Measurements from ENCODE around the gene LBHD1. TPM values are rescaled to one million over a fixed set of nuclear protein-coding genes. Genes with fewer than 3 reads are reported as not detected.

LBHD1 gene
- polyA plus RNA-seq, 1 experiment: 3.2 TPM

DNA sequence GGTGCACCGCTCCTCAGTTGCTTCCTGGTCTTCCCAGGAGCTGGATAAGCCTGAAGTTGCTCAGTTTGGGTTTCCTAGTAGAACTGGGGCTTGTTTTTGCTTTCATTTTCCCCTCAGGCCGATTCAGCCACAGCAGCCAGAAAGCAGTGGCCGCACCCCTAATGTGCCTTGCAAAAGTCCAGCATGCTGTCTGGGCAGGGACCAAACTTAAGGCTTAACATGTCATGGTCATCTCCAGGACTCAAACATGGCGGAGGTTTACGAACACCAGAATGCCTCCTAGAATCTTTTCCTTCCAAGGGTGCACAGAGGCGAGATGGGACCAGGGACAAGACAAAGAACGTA, 37.9 kb upstream of the LBHD1 start:
- H3K27ac ChIP-seq (ENCODE audit: low read depth, low read length): peak overlapping the region; percentile 91
- CTCF ChIA-PET: interaction anchor here (0.5 kb wide), 1 partner anchor 12 kb away, joined by 3 read pairs; no protein-coding TSS in a partner anchor
- H3K27me3 ChIP-seq (ENCODE audit: control insufficient read depth, insufficient read depth, low read length): no peaks in the 10 kb centered on the region
- TF ChIP-seq CTCF (IDR thresholded peaks at IDR 0.05; ENCODE audit: low read depth, low read length): no peak
- peak overlapping the region; percentile 52 for H3K4me3 ChIP-seq (ENCODE audit: low read depth, low read length)
- no peak for DNase-seq (ENCODE audit: low read depth, low spot score)
- H3K9me3 ChIP-seq (ENCODE audit: control insufficient read depth, insufficient read depth, low read length): no peaks in the 10 kb centered on the region
- POLR2A ChIA-PET: interaction anchor here (1.0 to 2.7 kb wide), 5 partner anchors 17 to 171 kb away, joined by 3 to 17 read pairs (median 10); partner anchors contain the start of genes C11orf98, CSKMT, HNRNPUL2 and LRRN4CL

DNA sequence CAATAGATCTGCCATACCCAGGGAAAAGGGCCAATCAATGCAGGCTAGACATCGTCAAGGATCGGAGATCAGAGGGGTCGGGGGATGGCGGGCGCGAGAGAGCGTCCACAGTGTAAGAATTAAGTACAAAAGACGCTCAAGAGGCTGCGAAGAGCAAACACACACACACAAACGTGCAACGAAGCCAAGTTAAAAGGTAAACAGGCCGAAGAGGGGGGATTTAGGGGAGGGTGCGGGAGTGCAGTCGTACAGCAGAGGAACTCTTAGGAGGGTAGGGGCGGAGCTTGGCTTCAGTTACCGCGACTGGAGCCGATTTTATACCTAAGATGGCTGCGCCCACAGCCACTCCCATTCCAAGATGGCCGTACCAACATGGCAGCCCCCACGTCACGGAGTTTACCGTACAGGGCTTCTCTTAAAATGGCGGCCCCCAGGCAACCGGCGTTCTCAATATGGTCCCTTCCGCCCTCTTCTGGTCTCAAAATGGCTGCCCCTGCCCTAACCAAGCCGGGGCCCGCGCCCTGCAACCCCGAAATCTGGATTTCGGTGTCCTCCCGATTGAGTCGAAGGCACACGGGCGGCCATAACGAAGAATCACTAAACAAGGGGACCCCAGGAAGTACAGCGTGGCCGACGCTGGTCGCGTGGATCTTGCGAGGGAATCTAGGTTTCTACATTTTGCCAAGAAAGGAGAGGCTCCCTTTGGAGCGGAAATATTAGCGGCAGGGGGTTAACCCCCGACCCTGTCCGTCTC, 37.4 kb upstream of the LBHD1 start:
- Histone ChIP-seq H3K9me3 (ENCODE audit: control insufficient read depth, insufficient read depth, low read length) (no peaks in the 10 kb centered on the region), H3K27me3 (ENCODE audit: control insufficient read depth, insufficient read depth, low read length) (no peaks in the 10 kb centered on the region), H3K27ac (ENCODE audit: low read depth, low read length) (peak overlapping the region; percentile 91), H3K4me3 (ENCODE audit: low read depth, low read length) (peak overlapping the region; percentile 52)
- ChIA-PET CTCF (interaction anchor here (0.5 to 1.3 kb wide), 2 partner anchors 12 to 17 kb away, joined by 3 to 4 read pairs; no protein-coding TSS in a partner anchor), POLR2A (interaction anchor here (0.6 to 2.7 kb wide), 6 partner anchors 18 to 171 kb away, joined by 3 to 17 read pairs (median 9); partner anchors contain the start of genes C11orf98, CSKMT, HNRNPUL2 and LRRN4CL)
- DNase-seq (ENCODE audit: low read depth, low spot score): peak; percentile 93
- TF ChIP-seq CTCF (IDR thresholded peaks at IDR 0.05; ENCODE audit: low read depth, low read length): no peak

DNA sequence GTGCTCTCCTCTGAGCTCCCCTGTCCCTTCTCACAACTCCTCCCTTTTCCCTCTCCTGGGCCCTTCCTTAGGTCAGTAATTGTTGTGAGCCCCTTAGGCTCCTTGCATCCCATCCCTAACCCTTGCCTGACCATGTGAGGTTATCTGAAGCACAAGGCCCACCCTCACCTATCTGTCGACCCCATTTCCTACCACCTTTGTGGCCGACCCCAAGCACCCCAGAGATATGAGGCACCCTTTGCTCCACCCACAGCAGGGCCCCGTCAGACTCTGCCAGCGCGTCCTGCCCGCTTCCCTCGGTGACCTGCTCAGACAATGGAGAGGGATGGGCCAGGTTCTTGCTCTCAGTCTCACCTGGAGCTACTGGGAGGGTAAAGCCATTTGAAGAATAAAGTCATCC, 36.7 kb upstream of the LBHD1 start:
- TF ChIP-seq CTCF (IDR thresholded peaks at IDR 0.05; ENCODE audit: low read depth, low read length): no peak
- DNase-seq (ENCODE audit: low read depth, low spot score): no peak
- ChIA-PET CTCF (interaction anchor here (1.3 kb wide), 1 partner anchor 16 kb away, joined by 4 read pairs; no protein-coding TSS in a partner anchor), POLR2A (interaction anchor here (0.6 to 2.7 kb wide), 8 partner anchors 18 to 172 kb away, joined by 3 to 17 read pairs (median 6); partner anchors contain the start of genes C11orf98, CSKMT, HNRNPUL2 and LRRN4CL)
- Histone ChIP-seq H3K4me3 (ENCODE audit: low read depth, low read length) (peak overlapping the region; percentile 41), H3K27me3 (ENCODE audit: control insufficient read depth, insufficient read depth, low read length) (no peaks in the 10 kb centered on the region), H3K27ac (ENCODE audit: low read depth, low read length) (peak overlapping the region; percentile 11), H3K9me3 (ENCODE audit: control insufficient read depth, insufficient read depth, low read length) (no peaks in the 10 kb centered on the region)

DNA sequence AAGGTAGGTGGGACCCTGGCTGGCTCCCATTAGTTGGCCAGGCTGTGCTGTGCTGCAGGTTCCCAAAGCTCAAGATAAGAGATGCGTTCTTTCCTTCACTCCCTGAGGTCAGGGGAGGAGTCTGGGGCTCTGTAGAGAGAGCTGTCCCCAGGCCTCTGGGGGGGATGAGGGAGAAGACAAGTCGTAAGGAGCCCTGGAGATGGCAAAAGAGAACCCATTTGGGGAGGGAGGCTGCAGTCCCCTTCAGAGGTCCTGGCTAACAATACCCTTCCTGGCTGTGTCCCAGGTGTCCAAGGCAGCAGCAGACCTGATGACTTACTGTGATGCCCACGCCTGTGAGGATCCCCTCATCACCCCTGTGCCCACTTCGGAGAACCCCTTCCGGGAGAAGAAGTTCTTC, 36.3 kb upstream of the LBHD1 start:
- Histone ChIP-seq H3K27me3 (ENCODE audit: control insufficient read depth, insufficient read depth, low read length) (no peaks in the 10 kb centered on the region), H3K4me3 (ENCODE audit: low read depth, low read length) (no peak overlapping the region), H3K9me3 (ENCODE audit: control insufficient read depth, insufficient read depth, low read length) (no peaks in the 10 kb centered on the region), H3K27ac (ENCODE audit: low read depth, low read length) (no peak overlapping the region)
- CTCF ChIA-PET: interaction anchor here (1.3 kb wide), 1 partner anchor 16 kb away, joined by 4 read pairs; no protein-coding TSS in a partner anchor
- DNase-seq (ENCODE audit: low read depth, low spot score): no peak
- TF ChIP-seq CTCF (IDR thresholded peaks at IDR 0.05; ENCODE audit: low read depth, low read length): no peak
- POLR2A ChIA-PET: interaction anchor here (1.4 to 2.7 kb wide), 6 partner anchors 19 to 133 kb away, joined by 4 to 17 read pairs (median 9); partner anchors contain the start of genes C11orf98, CSKMT, HNRNPUL2 and LRRN4CL
